ENCODE results near the gene PIGH. TPM values are rescaled to one million over a fixed set of nuclear protein-coding genes. Genes with fewer than 3 reads are reported as not detected.

Gene PIGH
- total RNA-seq (2022; extraction: Qiagen RNA extraction): 18.3 to 20.6 TPM (median 19.3 TPM) in 5 replicates

GRCh38 chr14:67599698-67600561 is at the start of gene PIGH:
PIGH (minus strand) TSS chr14:67600268; CDS start chr14:67600203, 65 bp downstream.

GRCh38 chr14:67619446-67620216 is 19.6 kb upstream of the PIGH start, which contains the start of gene ARG2:
ARG2 (plus strand) TSS chr14:67619920; CDS start chr14:67619978, 58 bp downstream.

Other genes starting within 250 kb of the PIGH start
- gene ATP6V1D, start 240.5 kb downstream of the PIGH start, total RNA-seq (2022; extraction: Qiagen RNA extraction): 68.5 to 107 TPM (median 71.9 TPM) in 5 replicates
- gene EIF2S1, start 239.9 kb downstream of the PIGH start, total RNA-seq (2022; extraction: Qiagen RNA extraction): 226 to 344 TPM (median 239 TPM) in 5 replicates
- gene PLEK2, start 188.1 kb downstream of the PIGH start, total RNA-seq (2022; extraction: Qiagen RNA extraction): 16.6 to 20.6 TPM (median 19.6 TPM) in 5 replicates
- 0.13 to 0.40 TPM (median 0.17 TPM) in 5 replicates for gene TMEM229B, start 111.5 kb downstream of the PIGH start, total RNA-seq (2022; extraction: Qiagen RNA extraction)
- 3.0 to 3.5 TPM (median 3.2 TPM) in 5 replicates for gene PLEKHH1, start 67.0 kb downstream of the PIGH start, total RNA-seq (2022; extraction: Qiagen RNA extraction)
- gene ARG2, start 19.7 kb upstream of the PIGH start, total RNA-seq (2022; extraction: Qiagen RNA extraction): 1.5 to 2.0 TPM (median 1.9 TPM) in 5 replicates
- gene VTI1B, start 74.4 kb upstream of the PIGH start, total RNA-seq (2022; extraction: Qiagen RNA extraction): 71.6 to 90.6 TPM (median 85.9 TPM) in 5 replicates
- 55.2 to 66.1 TPM (median 57.3 TPM) in 5 replicates for gene RDH11, start 95.5 kb upstream of the PIGH start, total RNA-seq (2022; extraction: Qiagen RNA extraction)
- 0.05 to 0.14 TPM (median 0.06 TPM) in 3 of 5 replicates, not detected in the others for gene RDH12, start 101.6 kb upstream of the PIGH start, total RNA-seq (2022; extraction: Qiagen RNA extraction)
- gene ZFYVE26, start 216.3 kb upstream of the PIGH start, total RNA-seq (2022; extraction: Qiagen RNA extraction): 5.0 to 6.5 TPM (median 5.5 TPM) in 5 replicates
- gene RAD51B, start 219.5 kb upstream of the PIGH start, total RNA-seq (2022; extraction: Qiagen RNA extraction): 4.3 to 6.1 TPM (median 5.2 TPM) in 5 replicates

Data from A549 treated with Hydrocortisone at 1 μM for 4 hours (cell line).